ENCODE data around the gene MEGF11.
"Not testable (repeated sequence)": the region's sequence is repeated elsewhere in the genome, so short reads cannot be mapped to it uniquely, and the experiment has no call there.

The MEGF11 gene

GRCh38 chr15:65884511-65884910, 369.0 kb downstream of the MEGF11 start:
- DNase-seq (ENCODE audit: low read depth): no peak

GRCh38 chr15:65883571-65883970, 370.0 kb downstream of the MEGF11 start:
- DNase-seq (ENCODE audit: low read depth): no peak

- DNase-seq (ENCODE audit: low read depth): no peak
Measured at GRCh38 chr15:65881766-65882434, 371.6 kb downstream of the MEGF11 start.

- DNase-seq (ENCODE audit: low read depth): no peak
Measured at GRCh38 chr15:65877749-65878148, 375.8 kb downstream of the MEGF11 start.

- DNase-seq (ENCODE audit: low read depth): no peak
Measured at GRCh38 chr15:65875458-65875857, 378.1 kb downstream of the MEGF11 start.

GRCh38 chr15:65873256-65873655, 380.3 kb downstream of the MEGF11 start:
- DNase-seq (ENCODE audit: low read depth): no peak

GRCh38 chr15:65872596-65872995, 381.0 kb downstream of the MEGF11 start:
- not testable (repeated sequence) for DNase-seq (ENCODE audit: low read depth)

- not testable (repeated sequence) for DNase-seq (ENCODE audit: low read depth)
Measured at GRCh38 chr15:65871886-65872285, 381.7 kb downstream of the MEGF11 start.

- DNase-seq (ENCODE audit: low read depth): no peak
Measured at GRCh38 chr15:65870889-65871533, 382.5 kb downstream of the MEGF11 start.

GRCh38 chr15:65869954-65870871, 383.3 kb downstream of the MEGF11 start:
- peak; percentile 3 for DNase-seq (ENCODE audit: low read depth)

- DNase-seq (ENCODE audit: low read depth): peak; percentile 91
Measured at GRCh38 chr15:65869126-65869953, 384.2 kb downstream of the MEGF11 start, which contains the start of gene RAB11A. Gene RAB11A (plus strand): TSS chr15:65869491. CDS start chr15:65869586, 95 bp downstream.

GRCh38 chr15:65868546-65869125, 384.9 kb downstream of the MEGF11 start:
- DNase-seq (ENCODE audit: low read depth): no peak

GRCh38 chr15:65867933-65868332, 385.6 kb downstream of the MEGF11 start:
- DNase-seq (ENCODE audit: low read depth): not testable (repeated sequence)

GRCh38 chr15:65867244-65867643, 386.3 kb downstream of the MEGF11 start:
- DNase-seq (ENCODE audit: low read depth): no peak

GRCh38 chr15:65863106-65863505, 390.4 kb downstream of the MEGF11 start:
- no peak for DNase-seq (ENCODE audit: low read depth)

- DNase-seq (ENCODE audit: low read depth): peak; percentile 57
Measured at GRCh38 chr15:65862682-65863081, 390.9 kb downstream of the MEGF11 start.

GRCh38 chr15:65857718-65858402, 395.7 kb downstream of the MEGF11 start:
- DNase-seq (ENCODE audit: low read depth): no peak

- DNase-seq (ENCODE audit: low read depth): peak; percentile 68
Measured at GRCh38 chr15:65856821-65857455, 396.6 kb downstream of the MEGF11 start.

GRCh38 chr15:65851981-65852380, 401.6 kb downstream of the MEGF11 start:
- no peak for DNase-seq (ENCODE audit: low read depth)

- DNase-seq (ENCODE audit: low read depth): no peak
Measured at GRCh38 chr15:65847989-65848388, 405.6 kb downstream of the MEGF11 start.

All from stimulated activated CD8-positive, alpha-beta memory T cell treated with anti-CD3 and anti-CD28 coated beads, Interleukin-4, amount 100 ng/mL, for 24 hours (primary cell).